Measurements from ENCODE around the gene ELAVL1. TPM values are rescaled to one million over a fixed set of nuclear protein-coding genes. Genes with fewer than 3 reads are reported as not detected.
"Not testable (repeated sequence)": the region's sequence is repeated elsewhere in the genome, so short reads cannot be mapped to it uniquely, and the experiment has no call there.

ELAVL1 gene
- total RNA-seq = 77.9 TPM

DNA sequence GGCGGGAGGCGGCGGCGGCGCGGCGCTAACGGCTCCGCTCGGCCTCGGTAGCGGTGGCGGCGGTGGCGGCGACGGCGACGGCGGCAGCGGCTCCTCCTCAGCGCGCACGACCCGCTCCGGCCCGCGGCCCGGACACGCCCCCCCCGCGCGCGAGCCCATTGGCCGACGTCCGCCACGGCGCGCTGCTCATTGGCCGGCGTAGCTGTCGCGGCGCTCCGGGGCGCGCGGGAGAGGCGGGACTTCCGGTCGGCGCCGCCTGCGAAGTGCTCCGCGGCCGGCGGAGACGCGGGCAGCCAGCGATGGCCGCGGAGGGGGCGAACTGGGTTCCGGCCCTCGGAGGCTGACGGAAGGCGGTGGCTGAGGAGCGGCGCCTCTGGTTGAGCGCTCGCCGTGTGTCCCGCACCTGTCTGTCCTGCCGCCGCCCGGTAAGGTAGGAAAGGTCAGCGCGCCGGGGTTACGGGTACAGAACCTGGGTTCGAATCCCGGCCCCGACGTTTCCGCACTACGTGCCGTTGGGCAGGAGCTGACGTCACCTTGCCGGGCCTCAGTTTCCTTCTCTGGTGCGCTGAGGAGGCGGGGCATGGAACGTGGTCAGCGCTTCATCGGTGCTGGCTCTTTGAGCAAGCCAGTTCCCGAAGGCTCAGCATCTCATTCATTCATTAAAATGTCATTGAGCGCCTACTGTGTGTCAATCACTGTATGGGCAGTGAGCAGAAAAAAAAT is at the start of gene ELAVL1:
Gene ELAVL1 (minus strand): TSS at position 108 of the 723 bp plus-strand sequence. CDS start 13,826 bp downstream, outside the sequence.
- DNase-seq (ENCODE audit: low spot score) = peak; percentile 86

- no peak for DNase-seq (ENCODE audit: low spot score)
Observed at GRCh38 chr19:8054169-8054568, 48.7 kb upstream of the ELAVL1 start.

- no peak for DNase-seq (ENCODE audit: low spot score)
Observed at GRCh38 chr19:8052464-8052859, 47.0 kb upstream of the ELAVL1 start, which contains the start of gene CCL25. Gene CCL25 (plus strand): TSS chr19:8052760. CDS start chr19:8053050, 290 bp downstream.

DNA sequence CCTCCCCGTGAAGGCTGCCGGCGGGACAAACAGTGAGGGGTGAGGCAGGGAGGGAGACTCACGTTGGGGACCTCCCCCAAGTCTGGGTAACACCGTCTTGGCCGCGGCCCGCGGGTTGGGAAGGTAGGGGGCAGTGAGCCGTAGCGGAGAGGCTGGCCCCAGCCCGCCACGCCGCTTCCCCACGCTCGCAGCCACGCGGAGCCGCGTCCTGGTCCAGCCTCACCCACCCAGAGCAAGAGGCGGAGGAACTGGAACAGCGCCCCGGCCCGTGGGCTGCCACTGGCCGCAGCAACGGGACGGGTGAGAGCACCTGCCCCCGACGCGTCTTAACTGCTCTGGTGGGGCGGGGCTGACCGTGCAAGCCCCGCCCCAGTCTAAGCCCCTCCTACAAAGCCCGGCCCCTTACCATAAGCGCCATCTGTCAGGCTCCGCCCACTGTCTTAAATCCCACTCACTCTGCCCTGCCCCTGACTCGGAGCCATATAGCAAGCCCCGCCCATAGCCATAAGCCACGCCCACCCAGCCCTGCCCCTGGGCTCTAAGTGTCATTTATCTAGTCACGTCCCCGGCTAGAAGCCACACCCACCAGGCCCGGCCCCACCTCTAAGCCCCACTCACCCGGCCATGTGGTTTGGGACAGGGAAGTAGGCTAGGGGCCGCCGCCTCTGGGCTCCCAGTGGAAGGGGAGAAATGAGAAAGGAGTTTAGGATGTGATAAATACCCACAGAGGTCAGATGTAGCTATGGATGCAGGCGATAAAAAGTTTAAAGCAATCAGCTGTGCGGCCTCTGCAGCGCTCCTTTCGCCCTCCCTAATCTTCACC is 45.0 kb upstream of the ELAVL1 start:
- DNase-seq (ENCODE audit: low spot score) = peak; percentile 89

DNA sequence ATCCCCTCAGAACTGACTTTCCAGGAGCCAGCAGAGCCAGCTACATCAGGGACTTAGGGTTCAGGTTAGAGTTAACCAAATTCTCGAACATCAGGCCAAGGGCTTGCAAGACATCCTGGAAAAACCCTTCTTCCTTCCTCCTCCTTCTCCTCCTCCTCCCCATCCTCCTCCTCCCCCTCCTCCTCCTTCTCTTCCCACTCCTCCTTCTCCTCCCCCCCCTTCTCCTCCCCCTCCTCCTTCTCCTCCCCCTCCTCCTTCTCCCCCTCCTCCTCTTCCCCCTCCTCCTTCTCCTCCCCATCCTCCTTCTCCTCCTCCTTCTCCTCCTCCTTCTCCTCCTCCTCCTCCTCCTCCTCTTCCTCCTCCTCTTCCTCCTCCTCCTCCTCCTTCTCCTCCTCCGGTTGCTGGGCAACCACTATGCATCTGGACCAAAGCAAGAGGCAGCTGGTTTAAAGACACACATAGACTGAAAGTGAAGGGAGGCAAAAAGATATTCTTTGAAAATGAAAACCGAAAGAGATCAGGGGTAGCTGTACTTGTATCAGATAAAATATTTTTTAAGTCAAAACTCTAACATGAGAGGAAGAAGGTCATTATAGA is 41.2 kb upstream of the ELAVL1 start:
- DNase-seq (ENCODE audit: low spot score) = no peak

DNA sequence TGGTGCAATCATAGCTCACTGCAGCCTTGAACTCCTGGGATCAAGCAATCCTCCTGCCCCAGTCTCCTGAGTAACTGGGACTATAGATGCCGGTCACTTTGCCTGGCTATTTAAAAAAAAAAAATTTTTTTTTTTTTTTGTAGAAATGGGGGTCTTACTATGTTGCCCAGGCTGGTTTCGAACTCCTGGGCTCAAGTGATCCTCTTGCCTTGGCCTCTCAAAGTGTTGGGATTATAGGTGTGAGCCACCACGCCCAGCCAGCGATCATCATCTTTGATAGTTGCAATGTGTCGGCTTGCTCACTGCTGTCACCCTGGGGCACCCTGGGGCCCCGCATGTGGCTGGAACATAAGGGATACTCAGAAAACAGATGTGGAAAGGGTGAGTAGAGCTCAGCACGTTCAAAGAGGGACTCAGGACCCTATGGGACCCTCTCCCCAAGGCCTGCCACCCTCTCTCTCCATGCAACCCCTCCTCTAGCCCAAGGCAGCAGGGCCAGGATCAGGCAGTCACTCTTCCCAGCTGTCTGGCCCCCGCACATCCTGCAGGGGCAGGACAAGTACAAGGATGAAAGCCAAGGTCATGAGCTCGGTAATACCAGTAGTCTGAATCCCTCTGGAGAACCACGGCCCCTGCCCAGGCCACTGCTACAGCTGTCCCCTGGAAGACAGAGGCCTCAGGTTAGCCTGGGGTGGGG is 40.6 kb upstream of the ELAVL1 start:
- no peak for DNase-seq (ENCODE audit: low spot score)

DNA sequence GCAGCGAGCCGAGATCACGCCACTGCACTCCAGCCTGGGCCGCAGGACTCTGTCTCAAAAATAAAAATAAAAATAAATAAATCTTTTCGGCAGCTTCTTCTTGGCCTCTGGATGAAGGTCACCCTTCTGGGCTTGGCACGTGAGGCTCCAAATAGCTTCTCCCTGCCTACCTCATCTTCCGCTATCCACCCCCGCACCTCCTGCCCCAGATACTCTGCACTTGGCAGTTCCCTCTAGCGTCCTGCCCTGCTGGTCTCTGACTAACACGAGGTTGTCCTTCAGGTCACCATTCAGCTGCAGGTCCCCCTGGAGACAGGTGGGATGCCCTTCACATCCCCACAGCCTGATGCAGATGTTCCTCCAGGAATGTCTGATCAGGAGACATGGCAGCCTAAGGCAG is 38.6 kb upstream of the ELAVL1 start:
- no peak for DNase-seq (ENCODE audit: low spot score)

DNA sequence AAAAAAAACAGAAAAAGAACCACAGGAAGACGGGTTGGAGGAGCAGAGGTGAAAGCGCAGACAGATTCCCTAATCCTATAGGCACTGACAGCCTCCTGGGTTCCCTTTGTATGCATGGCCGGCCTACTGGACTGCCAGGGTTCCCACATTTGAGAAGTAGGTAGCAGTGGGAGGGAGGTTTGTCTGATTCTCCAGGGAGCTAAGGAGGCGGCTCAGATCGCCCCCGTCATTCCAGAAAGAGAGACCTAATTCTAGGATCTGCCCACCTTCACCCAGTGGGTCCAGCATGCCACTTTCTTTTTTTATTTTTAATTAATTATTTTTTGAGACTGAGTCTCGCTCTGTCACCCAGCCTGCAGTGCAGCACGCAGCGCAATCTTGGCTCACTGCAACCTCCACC is 37.5 kb upstream of the ELAVL1 start:
- no peak for DNase-seq (ENCODE audit: low spot score)

DNA sequence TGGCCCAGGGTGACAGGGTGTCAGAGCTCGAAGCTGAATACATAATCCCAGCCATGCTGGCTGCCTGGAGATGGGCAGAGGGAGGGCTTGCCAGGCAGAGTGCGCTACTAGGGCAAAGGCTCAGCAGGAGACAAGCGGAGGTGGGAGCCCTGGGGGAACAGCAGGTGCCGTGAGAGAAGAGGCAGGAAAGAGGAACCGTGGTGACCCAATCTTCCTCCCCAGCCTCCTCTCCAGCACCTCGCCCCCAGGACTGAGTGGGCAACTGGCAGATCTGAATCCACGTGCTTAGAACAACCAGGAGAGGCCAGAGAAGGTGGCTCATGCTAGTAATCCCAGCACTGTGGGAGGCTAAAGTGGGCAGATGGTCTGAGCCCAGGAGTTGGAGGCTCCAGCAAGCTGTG is 36.1 kb upstream of the ELAVL1 start:
- no peak for DNase-seq (ENCODE audit: low spot score)

- DNase-seq (ENCODE audit: low spot score) = no peak
Observed at GRCh38 chr19:8039231-8039630, 33.8 kb upstream of the ELAVL1 start.

- DNase-seq (ENCODE audit: low spot score) = no peak
Observed at GRCh38 chr19:8038815-8039214, 33.4 kb upstream of the ELAVL1 start.

- no peak for DNase-seq (ENCODE audit: low spot score)
Observed at GRCh38 chr19:8036434-8037099, 31.1 kb upstream of the ELAVL1 start.

DNA sequence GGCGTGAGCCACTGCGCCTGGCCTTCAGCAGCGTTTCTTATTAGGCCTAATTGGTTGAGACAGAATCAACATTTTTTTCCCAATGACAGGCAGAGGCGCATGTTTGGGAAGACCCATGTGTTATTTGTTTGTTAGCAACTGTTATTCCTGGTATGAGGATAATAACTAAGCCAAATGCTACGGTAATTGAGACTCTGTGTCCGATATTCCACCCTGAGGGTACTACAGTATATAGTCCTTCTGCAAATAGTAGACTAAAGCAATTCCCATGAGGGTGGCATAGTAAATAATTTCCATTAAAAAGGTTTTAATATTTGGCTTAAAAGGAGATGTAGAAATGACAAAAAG is 28.7 kb upstream of the ELAVL1 start:
- no peak for DNase-seq (ENCODE audit: low spot score)

DNA sequence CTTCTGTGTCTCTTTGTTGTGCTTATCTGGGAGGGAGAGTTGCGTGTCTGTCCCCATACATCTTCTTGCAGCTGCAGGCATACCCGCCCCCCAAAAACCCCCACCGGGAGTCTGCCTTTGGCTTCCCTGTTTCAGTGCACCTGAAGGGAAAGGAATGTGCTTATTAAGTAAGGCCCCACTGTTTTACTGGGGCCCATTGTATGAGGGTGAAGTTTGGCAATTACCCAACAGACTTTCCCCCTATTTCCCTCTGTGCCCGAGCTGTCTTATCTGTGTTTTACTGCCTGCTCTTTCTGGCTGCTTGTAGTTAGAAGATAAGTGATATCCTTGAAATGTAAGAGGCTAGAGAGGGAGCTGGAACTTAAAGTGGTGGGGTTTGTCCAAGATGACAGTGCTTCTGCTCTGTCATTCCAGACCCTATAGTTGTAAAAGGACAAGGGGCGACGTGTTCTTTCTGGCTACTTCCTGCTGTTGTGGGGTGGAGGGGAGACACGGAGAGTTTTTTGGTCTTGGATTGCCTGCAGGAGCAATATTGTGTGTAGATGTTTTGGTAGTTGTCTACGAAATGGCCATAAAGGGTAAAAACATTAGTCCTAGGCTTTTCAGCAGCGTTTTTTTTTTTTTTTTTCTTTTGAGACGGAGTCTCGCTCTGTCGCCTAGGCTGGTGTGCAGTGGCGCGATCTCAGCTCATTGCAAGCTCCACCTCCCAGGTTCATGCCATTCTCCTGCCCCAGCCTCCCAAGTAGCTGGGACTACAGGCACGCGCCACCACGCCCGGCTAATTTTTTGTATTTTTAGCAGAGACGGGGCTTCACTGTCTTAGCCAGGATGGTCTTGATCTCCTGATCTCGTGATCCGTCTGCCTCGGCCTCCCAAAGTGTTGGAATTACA is 28.1 kb upstream of the ELAVL1 start:
- DNase-seq (ENCODE audit: low spot score) = not testable (repeated sequence)

DNA sequence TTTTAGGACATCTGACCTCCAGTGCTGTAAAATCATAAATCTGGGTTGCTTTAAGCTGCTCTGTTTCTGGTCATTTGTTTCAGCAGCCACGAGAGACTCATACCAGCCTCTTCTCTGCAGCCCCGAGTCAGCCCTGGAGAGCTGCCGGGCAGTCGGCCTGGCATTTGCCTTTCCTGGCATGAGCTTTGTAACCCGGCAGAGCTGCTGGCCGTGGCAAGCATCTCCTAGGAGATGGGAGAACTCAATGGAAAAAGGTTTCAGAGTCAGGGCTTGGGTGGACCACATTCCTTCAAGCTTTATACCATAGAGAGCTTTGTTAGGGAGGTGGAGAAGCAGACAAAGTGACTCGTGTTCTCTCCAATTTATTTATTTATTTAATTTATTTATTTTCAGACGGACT is 25.5 kb upstream of the ELAVL1 start:
- no peak for DNase-seq (ENCODE audit: low spot score)

GRCh38 chr19:8028951-8029491 is 23.6 kb upstream of the ELAVL1 start:
- no peak for DNase-seq (ENCODE audit: low spot score)

DNA sequence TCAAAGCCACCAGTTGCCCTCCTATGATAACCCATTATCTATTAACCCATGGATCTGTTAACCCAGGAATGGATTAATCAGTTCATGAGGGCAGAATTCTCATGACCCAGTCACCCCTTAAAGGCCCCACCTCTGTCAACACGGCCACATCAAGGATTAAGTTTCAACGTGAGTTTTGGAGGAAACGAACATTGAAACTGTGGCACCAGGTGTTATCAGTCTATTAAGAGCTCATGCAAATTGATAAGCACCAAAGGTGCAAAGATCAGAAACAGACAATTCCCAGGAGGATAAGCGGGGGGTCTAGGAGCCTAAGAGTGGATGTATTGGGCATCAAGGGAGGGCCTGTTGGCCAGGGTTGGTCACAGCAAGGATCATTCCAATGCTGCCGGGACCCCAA is 19.9 kb upstream of the ELAVL1 start:
- DNase-seq (ENCODE audit: low spot score) = no peak

- not testable (repeated sequence) for DNase-seq (ENCODE audit: low spot score)
Observed at GRCh38 chr19:8024256-8024655, 18.8 kb upstream of the ELAVL1 start.

GRCh38 chr19:8023371-8023770 is 17.9 kb upstream of the ELAVL1 start:
- no peak for DNase-seq (ENCODE audit: low spot score)

DNA sequence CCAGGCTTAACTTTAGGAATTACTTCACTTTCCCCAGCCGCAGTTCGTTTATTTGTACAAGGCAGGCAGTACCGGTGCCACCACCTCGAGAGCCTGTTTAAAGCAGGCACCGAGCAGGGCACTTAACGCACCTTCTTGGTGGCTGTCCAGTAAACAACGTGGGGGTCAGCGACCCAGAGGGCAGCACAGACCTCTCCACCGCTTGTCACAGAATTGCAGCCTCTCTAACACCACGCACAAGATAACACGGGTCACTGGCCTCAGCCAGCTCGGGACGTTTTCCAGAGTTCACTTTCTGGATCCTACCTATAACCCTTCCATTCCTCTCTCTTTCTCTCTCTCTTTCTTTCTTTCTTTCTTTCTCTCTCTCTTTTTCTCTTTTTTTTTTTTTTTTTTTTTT is 16.8 kb upstream of the ELAVL1 start:
- DNase-seq (ENCODE audit: low spot score) = no peak

All from ureter (tissue), 1 donor.